Transverse colon (tissue), 3 donors: ENCODE measurements around the gene DCK.

Experiments
- POLR2A ChIP-seq: fragments of 450-650 bp; IDR thresholded peaks from one replicate; pipeline ENCODE4 v1.6.1; 2016; ENCODE audit warnings: antibody characterized with exemption, mild to moderate bottlenecking, moderate library complexity
- POLR2AphosphoS5 ChIP-seq, 3 donors: sonication (generic); formaldehyde crosslinking; IDR thresholded peaks; one replicate each; pipeline ENCODE4 v1.6.1; 2016; ENCODE audit warnings: antibody characterized with exemption in 3 of 3

DNA sequence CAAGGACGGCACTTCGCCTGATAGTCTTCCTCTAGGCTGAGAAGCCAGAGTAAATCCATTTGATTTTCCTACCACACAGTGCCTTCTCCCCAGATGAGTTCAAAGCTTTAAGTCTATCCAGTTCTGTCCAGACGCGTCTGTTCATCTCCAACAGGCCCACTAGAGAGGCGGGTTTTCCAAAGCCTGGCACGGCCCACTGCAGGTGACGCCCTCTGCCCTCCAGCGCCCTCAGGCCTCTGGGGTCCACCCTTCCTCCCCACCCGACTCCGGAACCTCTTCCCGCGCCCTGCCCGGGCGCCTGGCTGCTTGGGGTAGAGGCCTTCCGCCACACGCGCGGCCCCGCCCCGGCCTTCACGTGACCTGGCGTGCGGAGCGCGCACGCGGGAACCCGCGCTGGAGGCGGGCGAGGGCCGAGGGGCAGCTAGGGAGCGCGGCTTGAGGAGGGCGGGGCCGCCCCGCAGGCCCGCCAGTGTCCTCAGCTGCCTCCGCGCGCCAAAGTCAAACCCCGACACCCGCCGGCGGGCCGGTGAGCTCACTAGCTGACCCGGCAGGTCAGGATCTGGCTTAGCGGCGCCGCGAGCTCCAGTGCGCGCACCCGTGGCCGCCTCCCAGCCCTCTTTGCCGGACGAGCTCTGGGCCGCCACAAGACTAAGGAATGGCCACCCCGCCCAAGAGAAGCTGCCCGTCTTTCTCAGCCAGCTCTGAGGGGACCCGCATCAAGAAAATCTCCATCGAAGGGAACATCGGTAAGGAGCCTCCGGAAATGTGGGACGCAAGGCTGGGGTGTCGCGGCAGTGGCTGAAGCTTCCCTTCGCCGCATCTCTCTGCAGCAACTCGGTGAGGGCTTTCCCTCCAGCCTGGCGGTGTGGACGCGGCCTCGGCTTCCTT lies at the start of gene DCK:
- TF ChIP-seq POLR2AphosphoS5 (IDR thresholded peaks at IDR 0.05) (peak; percentile 64 to 87 (median 86)), POLR2A (peak; percentile 94)
